GM18907 (cell line): ENCODE data around the gene LFNG.
"Not testable (repeated sequence)": the region's sequence is repeated elsewhere in the genome, so short reads cannot be mapped to it uniquely, and the experiment has no call there.

Source experiments
- ATAC-seq: cut with Tn5 transposase; IDR thresholded peaks from one replicate; pipeline ENCODE4 v1.9.1; 2021; ENCODE audit warnings: mild to moderate bottlenecking, moderate library complexity; ENCODE audit not compliant: unreplicated experiment

The LFNG gene

DNA sequence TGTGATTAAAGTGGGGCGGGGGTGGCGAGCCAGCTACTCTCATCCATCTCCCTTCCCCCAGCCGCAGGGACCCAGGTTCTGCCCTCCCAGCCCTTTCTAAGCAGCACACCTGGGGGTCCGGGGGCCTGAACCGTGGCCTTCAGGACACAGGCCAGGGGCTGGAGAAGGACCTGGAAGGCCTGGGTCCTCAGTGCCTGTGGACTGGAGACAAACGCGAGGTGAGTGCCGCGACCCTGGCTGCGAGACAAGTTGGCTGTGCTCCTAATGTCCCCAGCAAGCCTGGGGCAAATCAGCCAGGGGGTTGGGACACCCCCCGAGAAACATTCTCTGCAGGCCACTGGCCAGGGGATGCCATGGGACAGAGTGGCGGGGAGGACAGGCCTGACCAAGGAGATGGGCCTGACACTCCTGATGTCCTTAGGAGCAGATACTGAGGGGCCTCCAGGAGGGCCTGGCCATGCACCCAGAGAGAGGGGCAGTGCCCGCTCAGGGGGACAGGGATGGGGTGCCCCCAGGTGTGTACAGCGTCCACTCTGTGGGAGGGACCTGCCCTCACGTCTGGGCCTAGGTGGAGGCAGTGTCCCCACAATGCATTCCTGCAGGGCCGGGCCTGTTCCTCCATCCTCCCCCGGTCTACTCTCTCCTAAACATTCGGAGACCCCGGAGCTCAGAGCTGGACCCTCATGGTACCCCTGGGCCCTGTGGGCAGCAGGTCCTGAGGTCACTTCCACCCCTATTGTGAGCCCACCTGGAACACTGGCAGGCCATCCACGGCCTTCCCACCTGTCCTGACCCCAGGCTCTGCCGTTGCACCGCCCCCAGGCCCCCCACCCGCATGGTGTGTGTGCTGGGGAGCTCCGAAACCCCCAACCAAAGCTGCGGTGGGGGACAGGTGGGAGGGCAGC lies 22.7 kb downstream of the LFNG start:
- no peak for ATAC-seq

DNA sequence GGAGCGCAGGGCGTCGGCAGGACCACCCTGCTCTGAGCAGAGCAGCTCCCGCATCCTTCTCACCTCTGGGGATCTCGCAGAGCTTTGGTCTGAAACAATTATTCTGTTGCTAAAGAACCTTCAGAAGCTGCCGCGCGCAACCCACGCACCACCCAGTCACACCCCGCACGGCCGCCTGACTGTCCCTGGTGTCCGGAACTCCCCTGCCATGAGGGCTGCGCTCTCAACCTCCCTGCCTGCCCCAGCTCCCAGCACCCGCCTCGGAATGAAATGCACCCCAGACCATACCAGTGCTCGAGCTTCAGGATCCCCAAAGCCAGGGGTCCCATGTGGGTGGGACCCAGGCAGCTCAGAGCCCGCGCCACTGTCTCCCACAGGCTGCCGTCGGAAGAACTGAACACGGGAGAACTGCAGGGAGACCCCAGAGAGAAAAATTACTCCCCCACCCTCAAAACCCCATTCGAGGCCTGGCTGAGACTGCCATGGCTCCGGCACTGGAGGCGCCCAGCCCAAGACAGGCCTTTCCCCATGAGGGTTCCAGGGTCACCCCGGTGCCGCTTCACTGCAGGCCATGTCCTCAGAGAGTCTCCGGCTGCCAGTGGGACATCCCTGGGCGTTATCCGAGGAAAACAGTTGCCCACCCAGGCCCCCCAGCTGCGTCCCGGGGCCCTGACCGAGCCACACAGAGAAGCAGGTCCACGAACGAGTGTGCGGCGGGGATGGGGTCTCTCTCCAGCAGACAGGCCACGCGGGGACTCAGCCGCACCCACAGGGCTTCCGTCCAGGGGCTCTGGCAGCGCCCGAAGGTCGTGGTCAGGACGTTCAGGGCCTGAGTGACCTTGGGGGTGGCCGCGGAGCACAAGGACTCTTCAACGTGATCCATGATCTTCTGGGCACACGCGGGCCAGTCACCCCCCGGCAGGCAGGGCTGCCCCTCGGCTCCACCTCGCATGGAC lies 23.6 kb downstream of the LFNG start:
- ATAC-seq = no peak

DNA sequence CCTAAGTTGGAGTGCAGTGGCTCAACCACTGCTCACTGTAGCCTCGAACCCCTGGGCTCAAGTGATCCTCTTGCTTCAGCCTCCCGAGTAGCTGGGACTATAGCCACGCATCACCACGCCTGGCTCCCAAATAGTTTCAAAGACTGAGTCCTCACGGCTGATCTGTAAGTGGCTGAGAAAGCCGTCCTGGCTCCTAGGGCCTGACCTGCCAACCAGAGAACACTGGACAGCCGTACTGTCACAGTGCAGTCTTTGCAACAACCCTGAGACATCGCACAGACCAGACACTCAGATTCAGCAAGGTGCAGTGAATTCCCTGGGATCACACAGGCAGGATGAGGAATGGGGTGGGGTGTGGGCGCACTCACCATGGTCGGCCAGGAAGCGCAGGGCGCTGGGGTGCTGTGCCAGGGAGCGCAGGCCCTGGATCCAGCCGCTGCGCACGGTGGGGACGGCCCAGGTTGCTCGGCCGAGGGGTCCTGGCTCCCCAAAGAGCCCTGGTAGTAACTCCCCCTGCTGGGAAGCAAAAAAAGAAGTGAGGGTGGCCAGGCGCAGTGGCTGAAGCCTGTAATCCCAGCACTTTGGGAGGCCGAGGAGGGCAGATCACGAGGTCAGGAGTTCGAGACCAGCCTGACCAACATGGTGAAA lies 25.1 kb downstream of the LFNG start:
- ATAC-seq = no peak

DNA sequence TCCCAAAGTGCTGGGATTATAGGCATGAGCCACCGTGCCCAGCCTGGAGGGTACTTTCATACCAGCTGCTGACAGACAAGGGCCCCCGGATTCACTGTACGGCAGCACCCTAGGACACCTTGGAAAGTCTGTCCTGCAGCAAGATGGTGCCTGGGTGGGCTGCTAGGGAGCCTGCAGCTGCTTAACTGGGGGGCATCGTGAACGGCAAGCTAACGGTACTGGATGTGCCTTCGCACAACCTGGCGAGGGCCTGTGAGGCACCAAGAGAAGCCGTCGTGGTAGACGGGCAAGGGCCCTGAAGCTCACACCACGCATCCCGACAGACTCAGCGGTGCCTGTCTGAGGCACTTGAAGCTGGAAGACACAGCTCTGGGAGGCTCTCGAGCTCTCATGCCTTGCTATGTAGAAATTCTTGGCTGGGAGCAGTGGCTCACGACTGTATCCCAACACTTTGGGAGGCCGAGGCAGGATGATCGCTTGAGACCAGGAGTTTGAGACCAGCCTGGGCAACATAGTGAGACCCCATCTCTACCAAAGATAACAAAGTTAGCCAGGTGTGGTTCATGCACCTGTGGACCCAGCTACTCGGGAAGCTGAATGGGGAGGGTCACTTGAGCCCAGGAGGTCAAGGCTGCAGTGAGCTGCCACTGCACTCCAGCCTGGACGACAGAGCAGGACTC lies 26.3 kb downstream of the LFNG start:
- ATAC-seq = no peak

DNA sequence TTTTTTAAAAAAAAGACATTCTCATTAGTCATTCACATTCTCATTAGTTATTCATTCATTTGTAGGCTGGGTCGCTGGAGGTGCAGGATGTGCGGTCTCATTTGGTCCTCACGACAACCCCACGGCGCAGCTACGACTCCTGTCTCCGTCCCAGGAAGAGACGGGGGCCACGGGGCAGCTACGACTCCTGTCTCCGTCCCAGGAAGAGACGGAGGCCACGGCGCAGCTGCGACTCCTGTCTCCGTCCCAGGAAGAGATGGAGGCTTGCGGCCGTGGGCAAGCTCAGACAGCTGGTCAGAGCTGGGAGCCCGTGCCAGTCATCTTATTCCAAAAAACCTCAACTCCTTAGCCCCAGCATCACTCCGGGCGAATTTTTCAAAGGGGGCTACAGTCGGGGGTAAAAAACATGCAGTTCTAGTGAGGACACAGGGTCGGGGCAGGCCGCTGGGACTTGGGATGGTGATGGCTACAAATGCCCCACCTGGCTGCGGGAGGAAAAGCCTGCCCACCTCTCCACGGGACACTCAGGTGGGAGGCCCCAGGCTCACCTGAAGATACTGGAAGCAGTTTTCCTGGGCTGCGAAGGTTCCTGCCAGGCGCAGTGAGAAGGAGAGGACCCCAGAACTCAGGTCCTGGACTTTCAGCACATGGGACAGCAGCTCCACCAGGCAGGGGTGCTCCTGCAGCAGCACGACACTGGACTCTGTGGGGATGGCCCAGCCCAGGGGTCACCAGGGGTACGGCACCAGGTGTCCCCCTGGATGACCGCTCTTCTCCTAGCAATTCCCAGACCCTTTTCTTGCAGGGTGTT lies 27.4 kb downstream of the LFNG start:
- no peak for ATAC-seq

DNA sequence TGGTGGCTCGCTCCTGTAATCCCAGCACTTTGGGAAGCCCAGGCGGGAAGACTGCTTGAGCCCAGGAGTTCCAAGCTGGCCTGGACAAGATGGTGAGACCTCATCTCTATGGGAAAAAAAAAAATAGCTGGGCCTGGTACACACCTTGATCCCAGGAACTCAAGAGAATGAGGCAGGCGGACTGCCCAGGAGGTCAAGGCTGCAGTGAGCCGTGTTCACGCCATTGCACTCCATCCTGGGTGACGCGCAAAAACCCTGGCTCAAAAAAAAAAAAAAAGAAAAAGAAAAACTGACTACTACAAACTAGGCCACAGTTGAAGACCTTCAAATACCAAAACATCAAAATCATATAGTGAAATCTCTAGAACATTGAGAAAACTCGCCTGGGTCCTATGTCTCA lies 31.8 kb downstream of the LFNG start:
- no peak for ATAC-seq

DNA sequence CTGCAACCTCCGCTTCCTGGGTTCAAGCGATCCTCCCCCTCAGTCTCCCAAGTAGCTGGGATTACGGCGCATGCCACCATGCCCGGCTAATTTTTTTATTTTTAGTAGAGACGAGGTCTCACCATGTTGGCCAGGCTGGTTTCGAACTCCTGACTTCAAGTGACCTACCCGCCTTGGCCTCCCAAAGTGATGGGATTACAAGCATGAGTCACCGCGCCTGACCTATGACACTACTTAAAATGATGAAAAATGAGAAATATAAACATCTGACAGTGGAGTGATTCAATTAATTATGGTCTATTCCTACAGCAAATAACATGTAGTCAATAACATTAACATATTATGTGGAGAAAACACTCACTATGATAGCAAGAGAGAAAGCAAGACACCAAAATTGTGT lies 33.5 kb downstream of the LFNG start:
- ATAC-seq = no peak

DNA sequence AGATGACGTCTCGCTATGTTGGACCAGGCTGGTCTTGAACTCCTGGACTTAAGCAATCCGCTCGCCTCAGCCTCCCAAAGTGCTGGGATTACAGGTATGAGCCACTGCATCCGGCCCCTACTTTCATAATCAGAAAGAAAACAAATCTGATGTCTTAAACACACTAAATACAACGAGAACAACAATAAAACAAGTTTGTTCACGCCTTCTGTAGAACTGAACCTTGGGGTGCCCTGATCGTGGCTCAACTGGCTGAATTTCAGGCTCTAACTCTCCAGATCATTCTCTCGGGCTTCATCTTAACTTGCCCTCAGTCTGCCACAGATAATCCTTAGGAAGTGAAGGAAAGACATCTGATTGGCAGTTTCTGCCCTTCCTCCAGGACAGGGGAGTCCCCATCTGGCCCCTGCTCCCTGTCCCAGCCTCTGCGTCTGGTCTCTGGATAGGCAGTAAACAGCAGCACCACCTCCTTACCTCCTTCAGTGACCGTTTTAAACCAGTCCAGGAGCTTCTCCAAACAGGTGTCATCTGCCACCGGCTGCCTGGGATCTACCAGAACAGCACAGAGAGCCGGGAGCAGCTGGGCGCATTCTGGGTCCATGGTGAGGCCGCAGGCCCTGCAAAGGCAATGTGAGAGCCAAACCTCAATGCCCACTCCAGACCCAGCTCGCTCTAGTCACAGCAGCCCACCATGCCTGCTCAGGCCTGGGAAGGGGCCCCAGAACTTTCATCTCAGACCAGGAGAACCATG lies 34.4 kb downstream of the LFNG start:
- no peak for ATAC-seq

DNA sequence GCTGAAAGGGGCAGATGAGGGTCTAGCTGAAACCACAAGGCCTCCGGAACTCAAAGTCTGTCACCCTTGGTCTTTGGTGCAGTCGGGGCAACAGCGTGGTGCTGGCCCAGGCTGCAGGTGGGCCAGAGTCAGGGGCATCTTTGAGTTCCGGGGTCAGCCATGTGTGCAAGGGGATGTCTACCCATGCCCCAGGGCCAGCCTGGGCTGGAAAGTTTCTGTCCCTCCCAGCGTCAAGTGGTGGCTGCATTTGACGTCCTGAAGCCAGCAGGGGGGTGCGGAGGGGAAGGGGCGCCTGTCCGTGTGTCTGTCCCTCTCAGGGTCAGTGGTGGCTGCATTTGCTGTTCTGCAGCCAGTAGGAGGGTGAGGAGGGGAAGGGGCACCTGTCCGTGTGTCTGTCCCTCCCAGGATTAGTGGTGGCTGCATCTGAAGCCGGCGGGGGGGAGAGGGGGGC lies 35.1 kb downstream of the LFNG start:
- ATAC-seq = no peak

DNA sequence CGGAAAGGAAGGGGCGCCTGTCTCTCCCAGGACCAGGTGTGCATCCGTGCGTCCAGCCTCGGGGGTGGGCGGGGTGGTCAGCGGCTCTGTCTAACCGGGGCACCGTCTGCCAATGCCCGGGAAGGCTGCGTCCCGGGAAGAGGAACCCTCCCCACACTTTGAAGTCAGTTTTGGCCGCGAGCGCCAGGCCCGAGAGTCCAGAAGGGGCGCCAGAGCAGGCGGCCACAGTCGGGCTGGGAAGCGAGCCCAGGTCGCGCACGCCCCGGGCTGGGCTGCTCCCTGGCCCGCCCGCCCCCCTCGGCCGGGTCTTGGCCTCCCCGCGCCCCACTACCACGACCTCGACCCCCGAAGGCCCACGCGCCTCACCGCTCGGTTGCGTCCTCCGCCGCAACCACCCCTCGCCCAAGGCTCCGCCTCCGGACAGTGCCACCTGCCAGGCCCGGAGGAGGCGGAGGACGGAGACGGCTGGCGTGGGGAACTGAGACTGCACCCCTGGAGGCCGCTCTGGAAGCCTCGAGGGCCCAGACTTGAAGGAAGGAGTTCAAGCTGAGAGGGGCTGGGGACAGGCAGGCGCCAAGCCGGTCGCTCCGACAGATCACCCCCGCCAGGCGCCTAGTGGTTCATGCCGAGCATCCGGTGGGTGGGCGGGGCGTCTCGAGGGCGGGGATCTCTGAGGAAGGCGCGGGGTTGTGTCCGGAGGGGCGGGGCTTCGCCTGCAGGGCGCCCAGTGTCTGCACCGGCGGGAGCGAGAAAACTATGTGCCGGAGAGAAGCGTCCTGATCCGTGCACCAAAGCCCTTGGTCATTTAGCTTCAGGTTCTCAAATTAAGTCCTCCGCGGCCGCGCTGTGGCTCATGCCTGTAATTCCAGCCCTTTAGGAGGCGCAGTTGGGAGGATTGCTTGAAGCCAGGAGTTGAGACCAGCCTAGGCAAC lies 35.8 kb downstream of the LFNG start, which contains the start of gene BRAT1:
TSS of gene BRAT1 (minus strand) at position 404 of the 932 bp plus-strand sequence. CDS start 1,093 bp downstream, outside the sequence.
- peak; percentile 73 for ATAC-seq

DNA sequence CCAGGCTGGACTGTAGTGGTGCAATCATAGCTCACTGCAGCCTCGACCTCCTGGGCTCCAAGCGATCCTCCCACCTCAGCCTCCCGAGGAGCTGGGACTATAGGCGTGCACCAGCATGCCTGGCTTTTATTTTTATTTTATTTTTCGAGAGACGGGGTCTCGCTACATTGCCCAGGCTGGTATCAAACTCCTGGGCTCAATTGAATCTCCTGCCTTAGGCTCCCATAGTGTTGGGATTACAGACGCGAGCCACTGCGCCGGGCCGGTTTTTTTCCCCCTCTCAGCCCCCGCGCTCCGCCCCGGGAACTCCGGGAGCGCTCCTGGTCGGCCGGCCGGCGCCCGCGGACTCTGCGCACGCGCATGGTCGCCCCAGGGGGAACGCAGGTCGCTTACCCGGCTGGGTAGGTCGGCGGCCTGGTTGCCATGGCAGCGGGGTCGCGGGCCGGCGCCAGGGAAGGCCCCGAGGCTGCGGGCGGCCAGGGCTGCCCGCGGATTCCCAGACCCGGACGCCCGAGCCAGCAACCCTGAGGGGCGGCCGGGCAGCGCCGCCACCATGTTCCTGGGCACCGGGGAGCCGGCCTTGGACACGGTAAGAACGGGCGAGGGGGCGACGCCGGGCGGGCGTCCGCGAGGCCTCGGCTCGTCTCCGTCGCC lies 39.2 kb downstream of the LFNG start, which contains the start of gene IQCE:
TSS of gene IQCE (plus strand) at position 351 of the 654 bp plus-strand sequence. CDS start at position 554, 203 bp downstream.
- peak; percentile 59 for ATAC-seq

DNA sequence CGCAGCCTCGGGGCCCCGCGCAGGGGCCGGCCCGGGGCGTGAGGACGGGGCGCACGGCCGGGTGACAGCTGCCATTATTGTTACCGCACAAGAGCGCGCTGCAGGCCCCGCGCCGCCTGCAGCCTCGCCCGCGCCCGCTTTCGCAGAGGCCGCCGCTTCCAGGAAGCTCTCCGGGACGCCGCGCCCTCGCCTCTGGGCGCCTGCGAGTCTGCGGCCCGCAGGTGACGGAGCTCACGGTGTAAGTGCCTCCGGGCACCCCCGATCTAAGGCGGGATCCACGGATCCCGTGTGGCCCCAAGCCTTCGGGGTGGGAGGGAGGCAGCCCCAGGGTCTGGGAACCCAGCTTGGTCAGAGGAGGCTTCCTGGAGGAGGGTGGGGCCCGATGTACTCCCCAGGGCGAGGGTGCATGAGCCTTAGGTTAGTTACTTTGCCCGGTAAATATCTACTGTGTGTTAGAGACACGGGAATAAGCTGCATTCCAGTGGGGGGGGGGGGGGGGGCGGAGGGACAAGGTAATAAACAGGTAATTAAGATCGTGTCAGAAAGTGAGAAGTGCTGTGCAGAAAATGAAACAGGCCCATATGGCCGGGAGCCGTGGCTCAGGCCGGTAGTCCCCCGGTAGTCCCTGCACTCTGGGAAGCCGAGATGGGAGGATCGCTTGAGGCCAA lies 39.8 kb downstream of the LFNG start:
- ATAC-seq = peak; percentile 4

DNA sequence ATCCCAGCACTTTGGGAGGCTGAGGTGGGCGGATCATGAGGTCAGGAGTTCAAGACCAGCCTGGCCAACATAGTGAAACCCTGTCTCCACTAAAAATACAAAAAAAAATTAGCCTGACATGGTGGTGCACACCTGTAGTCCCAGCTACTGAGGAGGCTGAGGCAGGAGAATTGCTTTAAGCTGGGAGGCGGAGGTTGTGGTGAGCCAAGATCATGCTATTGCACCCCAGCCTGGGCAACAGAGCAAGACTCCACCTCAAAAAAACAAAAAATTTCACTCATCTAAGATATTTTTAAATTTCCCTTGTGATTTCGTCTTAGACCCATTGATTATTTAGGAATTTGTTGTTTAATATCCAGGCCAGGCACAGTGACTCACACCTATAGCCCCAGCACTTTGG lies 44.4 kb downstream of the LFNG start:
- not testable (repeated sequence) for ATAC-seq

DNA sequence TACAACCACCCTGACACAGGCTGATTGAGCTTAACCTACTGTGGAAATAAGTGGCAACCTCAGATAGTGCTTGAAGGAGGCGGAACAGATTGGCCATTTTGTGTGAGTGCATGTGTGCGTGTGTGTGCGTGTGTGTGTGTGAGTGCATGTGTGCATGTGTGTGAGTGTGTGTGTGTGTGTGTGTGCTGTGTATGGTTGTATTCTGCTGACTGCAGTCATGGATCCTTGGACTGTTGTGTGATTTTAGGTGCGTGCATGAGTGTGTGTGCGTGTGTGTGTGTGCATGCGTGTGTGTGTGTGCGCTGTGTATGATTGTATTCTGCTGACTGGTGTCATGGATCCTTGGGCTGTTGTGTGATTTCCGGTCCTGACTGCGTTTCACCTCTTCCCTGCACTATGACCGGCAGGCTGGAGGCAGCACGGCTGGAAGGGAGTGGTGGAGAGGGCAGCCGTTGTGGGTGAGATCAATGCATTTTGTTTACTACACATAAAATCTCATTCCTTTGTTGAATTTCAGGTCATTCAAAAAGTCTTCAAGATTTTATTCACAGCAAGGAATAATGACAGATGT lies 45.5 kb downstream of the LFNG start:
- no peak for ATAC-seq

DNA sequence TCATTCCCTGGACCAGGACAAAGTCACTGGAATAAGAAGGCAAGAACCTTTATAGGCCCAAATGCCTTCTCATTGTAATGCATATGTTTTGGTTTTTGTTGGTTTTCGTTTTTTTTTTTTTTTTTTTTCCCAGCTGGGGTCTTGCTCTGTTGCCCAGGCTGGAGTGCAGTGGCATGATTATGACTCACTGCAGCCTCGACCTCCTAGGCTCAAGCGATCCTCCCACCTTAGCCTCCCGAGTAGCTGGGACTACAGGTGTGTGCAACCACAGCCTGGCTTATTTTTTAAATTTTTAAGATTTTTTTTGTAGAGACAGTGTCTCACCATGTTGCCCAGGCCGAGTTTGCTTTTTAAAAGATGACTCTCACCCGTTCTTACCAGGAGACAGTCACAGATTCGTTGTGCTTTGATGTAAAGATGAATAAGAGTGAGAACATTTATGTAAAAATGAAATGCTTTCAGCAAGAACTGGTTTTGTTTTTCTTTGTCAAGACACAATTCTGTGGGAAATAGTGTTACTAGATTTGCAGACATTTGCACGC lies 46.8 kb downstream of the LFNG start:
- no peak for ATAC-seq
